Left renal pelvis (tissue), 4 donors: ENCODE results near the gene BRIP1. TPM values are rescaled to one million over a fixed set of nuclear protein-coding genes. Genes with fewer than 3 reads are reported as not detected.
A peak's percentile ranks its signal among the peaks of the same experiment; 100 is the strongest.
"Not testable (repeated sequence)": the region's sequence is repeated elsewhere in the genome, so short reads cannot be mapped to it uniquely, and the experiment has no call there.

Experiments used
- DNase-seq, 4 donors: peaks; one replicate each; pipeline ENCODE4 v3.0.0-alpha.2; 2013; ENCODE audit warnings: low read depth in 4 of 4, low spot score in 3 of 4
- polyA plus RNA-seq, 4 donors: library from polyadenylated mRNA; unstranded; fragments of 120-200 nt; gene quantifications; one replicate each; pipeline ENCODE4 v1.2.1, GENCODE V29; 2013; ENCODE audit not compliant: insufficient read length in 4 of 4

BRIP1 gene
- polyA plus RNA-seq, 4 donors = 8.3 to 12.5 (median 10.5) TPM

GRCh38 chr17:61833536-61834193 lies 29.7 kb downstream of the BRIP1 start:
- DNase-seq = no peak

GRCh38 chr17:61832463-61832862 lies 30.9 kb downstream of the BRIP1 start:
- DNase-seq = no peak

- no peak for DNase-seq
These were observed 32.2 kb downstream of the BRIP1 start for GRCh38 chr17:61831099-61831498.

GRCh38 chr17:61828694-61829093 lies 34.6 kb downstream of the BRIP1 start:
- no peak for DNase-seq

GRCh38 chr17:61827649-61828395 lies 35.5 kb downstream of the BRIP1 start:
- DNase-seq = no peak

- not testable (repeated sequence) for DNase-seq
These were observed 36.5 kb downstream of the BRIP1 start for GRCh38 chr17:61826866-61827265.

GRCh38 chr17:61826198-61826597 lies 37.1 kb downstream of the BRIP1 start:
- not testable (repeated sequence) for DNase-seq

- DNase-seq = no peak
These were observed 37.7 kb downstream of the BRIP1 start for GRCh38 chr17:61825448-61826137.

- no peak for DNase-seq
These were observed 40.7 kb downstream of the BRIP1 start for GRCh38 chr17:61822326-61823285.

GRCh38 chr17:61821655-61822054 lies 41.7 kb downstream of the BRIP1 start:
- DNase-seq = no peak

- DNase-seq = not testable (repeated sequence)
These were observed 44.1 kb downstream of the BRIP1 start for GRCh38 chr17:61819265-61819664.

GRCh38 chr17:61818225-61818624 lies 45.1 kb downstream of the BRIP1 start:
- DNase-seq = no peak

GRCh38 chr17:61817452-61817851 lies 45.9 kb downstream of the BRIP1 start:
- DNase-seq = no peak

GRCh38 chr17:61816538-61816937 lies 46.8 kb downstream of the BRIP1 start:
- no peak for DNase-seq

- peak in 1 of 4 donors; percentile 42 for DNase-seq
These were observed 47.3 kb downstream of the BRIP1 start for GRCh38 chr17:61815863-61816503.

- DNase-seq = no peak
These were observed 48.8 kb downstream of the BRIP1 start for GRCh38 chr17:61814485-61814884.

GRCh38 chr17:61813211-61813610 lies 50.1 kb downstream of the BRIP1 start:
- DNase-seq = no peak

GRCh38 chr17:61812747-61813146 lies 50.6 kb downstream of the BRIP1 start:
- no peak for DNase-seq

- no peak for DNase-seq
These were observed 53.4 kb downstream of the BRIP1 start for GRCh38 chr17:61809816-61810392.

GRCh38 chr17:61808442-61808841 lies 54.9 kb downstream of the BRIP1 start:
- DNase-seq = no peak
